ENCODE results near the gene ZNF143.
A peak's percentile ranks its signal among the peaks of the same experiment; 100 is the strongest.
"Not testable (repeated sequence)": the region's sequence is repeated elsewhere in the genome, so short reads cannot be mapped to it uniquely, and the experiment has no call there.

The ZNF143 gene

DNA sequence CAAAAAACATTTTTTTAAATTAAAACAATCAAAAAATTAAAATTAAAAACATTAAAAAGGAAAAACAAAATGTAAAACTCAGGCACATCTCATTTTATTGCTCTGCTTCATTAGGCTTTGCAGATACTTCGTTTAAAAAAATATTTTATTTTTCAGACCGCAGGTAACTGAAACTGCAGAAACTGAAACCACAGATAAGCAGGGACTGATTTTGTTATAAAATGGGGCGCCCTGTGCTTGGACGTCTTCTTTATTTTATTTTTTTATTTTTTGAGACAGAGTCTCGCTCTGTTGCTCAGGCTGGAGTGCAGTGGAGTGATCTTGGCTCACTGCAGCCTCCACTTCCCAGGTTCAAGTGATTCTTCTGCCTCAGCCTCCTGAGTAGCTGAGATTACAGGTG, 88.4 kb downstream of the ZNF143 start:
- not testable (repeated sequence) for DNase-seq

DNA sequence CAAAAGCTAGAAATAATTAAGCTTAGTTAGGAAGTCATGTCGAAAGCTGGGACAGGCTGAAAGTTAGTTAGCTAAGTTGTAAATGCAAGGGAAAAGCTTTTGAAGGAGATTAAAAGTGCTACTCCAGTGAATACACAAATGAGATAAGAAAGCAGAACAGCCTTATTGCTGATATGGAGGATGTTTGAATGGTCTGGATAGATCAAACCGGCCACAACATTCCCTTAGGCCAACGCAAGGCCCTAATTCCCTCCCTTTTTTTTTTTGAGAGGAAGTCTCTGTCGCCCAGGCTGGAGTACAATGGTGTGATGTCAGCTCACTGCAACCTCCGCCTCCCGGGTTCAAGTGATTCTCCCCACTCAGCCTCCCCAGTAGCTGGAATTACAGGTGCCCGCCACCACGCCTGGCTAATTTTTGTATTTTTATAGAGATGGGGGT, 89.4 kb downstream of the ZNF143 start:
- DNase-seq: no peak

DNA sequence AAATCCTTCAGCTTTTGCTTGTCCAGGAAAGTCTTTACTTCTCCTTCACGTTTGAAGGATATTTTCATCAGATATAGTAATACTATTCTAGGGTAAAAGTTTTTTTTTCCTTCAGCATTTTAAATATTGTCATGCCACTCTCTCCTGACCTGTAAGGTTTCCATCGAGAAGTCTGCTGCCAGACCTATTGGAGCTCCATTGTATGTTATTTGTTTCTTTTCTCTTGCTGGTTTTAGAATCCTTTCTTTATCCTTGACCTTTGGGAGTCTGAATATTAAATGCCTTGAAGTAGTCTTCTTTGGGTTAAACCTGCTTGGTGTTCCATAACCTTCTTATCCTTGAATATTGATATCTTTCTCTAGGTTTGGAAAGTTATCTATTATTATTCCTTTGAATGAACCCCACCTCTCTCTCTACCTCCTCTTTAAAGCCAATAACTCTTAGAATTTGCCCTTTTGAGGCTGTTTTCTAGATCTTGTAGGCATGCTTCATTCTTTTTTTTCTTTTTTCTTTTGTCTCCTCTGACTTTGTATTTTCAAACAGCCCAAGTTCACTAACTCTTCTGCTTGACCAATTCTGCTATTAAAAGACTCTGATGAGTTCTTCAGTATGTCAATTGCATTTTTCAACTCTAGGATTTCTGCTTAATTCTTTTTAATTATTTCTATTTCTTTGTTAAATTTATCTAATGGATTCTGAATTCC, 100.6 kb downstream of the ZNF143 start:
- DNase-seq: no peak

DNA sequence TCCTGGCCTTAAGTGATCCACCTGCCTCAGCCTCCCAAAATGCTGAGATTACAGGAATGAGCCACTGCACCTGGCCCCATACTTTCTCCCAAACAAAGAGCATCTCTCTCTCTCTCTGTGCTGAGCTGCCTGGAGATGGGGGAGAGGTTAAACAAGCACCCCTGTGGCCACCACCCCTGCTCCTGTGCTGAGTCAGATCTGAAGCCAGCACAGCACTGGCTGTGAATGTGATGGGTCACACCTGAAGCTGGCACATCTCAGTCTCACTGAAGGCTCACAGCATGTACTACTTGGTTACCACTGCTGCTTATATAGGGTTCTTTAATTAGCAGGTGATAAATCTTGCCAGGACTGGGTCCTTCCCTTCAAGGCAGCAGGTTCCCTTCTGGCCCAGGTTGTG, 101.9 kb downstream of the ZNF143 start:
- DNase-seq: no peak

DNA sequence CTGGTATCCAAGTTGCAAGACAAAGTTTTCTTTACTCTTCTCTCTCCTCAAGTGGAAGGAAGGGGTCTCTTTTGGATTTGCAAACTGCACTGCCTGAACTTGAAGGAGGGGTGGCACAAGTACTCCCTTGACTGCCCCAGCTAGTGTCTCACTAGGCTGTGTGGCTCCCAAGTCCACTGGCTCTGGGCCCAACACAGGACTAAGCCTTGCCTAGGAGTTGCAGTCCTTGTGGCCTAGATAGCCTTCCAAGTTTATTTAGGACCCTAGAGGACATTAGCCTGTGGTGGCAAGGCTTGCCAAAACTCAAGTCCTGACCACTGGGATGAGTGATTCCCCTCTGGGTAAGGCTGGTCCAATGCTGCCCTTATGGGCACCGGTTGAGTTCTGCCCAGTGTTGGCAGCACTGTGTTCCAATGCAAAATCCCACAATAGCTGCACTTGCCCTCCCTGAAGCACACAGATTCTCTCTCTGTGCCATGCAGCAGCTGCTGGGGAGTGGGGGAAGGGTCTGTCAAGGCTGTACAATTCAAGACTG, 102.5 kb downstream of the ZNF143 start:
- DNase-seq: no peak

DNA sequence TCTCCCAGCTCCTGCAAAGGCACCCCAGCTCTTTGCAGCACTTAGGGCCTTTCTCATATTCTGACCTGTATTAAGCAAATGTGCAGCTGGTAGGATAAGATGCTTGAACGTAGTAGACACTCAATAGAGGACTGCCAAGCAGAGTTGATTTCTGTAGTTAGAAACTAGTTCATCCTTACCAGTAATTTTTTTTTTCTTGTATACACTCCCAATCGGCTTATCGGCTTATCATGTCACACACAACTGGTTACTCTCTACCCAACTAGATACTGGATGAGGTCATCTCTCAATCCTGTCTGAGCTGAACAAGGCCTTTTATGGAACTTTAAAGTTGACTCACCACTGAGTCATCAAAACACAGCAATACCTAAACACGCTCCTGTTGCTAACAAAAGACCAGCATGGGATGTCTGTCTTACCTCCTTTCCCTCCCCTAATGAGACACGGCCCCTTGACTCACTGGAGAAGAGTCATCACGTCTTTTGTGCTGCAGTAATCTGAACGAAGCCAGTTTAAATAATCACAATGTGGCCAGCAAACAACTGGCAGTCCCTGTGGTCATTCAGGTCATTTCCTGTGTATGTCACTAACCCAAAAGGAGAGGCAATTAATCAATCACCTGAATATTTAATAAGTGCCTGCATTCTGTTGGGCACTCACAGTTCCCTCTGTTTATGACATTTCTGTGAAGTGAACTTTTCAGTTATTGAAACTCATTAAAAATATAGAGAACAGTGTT, 105.2 kb downstream of the ZNF143 start:
- DNase-seq: no peak

DNA sequence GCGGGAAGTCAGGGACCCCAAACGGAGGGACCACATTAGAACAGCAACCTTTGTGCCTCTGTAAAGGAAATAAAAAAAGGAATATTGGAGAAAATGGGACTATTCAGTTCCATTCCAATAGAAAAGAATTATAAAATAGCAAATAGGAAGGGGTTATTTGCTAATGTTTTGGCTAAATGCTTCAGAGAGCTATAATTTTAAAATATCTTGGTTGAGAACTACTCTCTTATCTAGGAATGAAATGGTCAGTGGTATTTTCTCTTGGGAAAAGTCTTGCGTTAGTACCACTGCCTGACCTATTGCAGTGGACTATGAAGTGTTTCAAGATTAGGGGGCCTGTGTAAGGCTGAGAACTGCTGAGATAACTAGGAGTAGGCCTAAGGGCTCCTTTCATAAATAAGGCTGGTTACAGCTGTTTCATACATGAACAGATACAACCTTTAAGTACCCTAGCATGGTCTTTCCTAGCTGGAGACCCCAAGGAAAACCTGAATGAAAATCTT, 105.8 kb downstream of the ZNF143 start:
- no peak for DNase-seq

DNA sequence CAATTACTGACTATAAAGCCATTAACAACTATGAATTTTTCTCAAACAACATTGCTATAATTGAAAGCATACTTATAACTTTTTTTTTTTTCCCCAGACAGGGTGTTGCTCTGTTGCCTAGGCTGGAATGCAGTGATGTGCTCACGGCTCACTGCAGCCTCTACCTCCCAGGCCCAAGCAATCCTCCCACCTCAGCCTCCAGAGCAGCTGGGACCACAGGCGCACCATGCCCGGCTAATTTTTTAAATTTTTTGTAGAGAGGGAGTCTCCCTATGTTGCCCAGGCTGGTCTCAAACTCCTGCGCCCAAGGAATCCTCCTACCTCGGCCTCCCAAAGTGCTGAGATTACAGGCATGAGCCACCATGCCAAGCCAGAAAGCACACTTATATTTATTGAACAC, 106.6 kb downstream of the ZNF143 start:
- DNase-seq: no peak

DNA sequence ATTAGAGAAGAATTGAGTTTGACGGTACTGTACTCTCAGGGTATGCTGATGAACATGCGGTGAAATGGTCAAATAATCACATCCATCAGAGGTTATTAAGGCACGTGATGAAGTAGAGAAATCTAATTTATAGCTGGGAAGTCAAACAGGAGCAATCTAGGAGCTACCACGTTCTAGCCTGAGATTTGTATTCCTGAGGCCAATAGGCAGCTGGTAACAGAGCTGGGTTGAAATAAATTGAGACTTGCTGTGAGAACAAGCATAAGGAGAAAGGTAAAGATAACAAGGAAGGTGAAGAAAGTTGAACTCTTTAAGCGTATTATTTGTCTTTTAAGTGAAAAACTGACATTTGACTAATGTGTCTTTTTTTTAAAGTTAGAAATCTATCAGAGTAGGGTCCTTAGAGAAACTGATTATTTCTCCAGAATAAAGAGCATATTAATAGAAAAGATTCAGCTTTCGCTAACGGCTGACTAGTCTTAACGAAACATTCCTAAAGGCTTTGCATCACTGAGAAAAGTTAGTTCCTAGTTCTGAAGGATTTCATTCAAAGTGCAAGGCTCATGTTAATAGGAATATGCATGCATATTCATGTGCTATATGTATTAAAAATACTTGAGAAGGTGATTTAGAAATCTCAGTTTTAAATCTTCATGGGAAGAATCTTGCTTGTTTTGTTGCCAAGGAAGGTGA, 107.5 kb downstream of the ZNF143 start:
- DNase-seq: no peak

DNA sequence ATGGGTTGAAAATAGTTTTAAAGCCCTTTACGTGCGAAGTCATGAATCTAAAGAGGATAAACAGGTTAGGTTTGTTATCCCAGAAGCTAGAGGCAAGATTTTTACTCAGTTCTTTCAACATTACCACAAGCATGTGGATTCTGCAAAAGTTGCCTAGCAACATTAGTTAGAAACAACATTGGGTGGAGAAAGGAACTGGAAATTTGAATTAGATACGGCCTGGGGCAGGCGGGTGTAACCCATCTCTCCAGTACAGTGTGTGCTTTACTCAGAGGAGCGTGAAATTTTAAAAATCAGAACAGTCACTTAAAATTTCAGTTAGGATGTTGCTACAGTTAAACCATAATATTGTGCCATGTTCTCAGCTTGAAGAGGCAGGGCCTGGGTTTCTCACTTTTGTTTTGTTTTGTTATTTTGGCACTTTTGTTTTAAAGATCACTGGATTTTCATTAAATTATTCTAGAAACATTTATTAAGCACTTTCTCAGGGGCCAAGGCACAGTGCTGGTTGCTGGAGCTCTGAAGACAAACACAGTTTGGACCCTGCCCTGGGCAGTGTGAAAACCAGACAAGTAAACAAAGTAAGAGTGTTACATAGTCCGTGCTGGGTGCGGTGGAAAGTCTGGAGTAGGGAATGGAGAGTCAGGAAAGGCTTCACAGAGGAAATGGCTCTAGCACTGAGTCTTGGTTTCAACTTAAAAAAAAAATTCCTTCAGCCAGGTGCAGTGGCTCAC, 108.2 kb downstream of the ZNF143 start:
- DNase-seq: no peak

DNA sequence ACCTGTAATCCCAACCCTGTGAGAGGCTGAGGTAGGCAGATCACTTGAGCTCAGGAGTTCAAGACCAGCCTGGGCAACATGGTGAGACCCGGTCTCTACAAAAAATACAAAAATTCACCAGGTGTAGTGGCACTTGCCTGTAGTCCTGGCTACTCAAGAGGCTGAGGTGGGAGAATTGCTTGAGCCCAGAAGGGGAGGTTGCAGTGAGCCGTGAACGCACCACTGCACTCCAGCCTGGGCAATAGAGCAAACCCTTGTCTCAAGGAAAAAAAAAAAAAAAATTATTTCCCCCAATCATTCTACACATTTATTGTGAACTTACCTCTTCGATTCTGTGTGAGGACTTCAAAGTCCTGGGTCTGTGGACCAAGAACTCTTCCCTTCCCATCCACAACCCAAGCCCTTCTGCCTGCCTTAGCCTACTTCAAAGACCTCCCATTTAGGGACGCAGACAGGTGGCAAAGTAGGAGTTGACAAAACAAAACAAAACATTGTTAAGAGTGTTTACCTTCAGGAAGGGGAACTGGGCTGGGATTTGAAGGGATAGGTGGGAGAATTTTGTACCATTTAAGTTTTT, 108.9 kb downstream of the ZNF143 start:
- DNase-seq: no peak

DNA sequence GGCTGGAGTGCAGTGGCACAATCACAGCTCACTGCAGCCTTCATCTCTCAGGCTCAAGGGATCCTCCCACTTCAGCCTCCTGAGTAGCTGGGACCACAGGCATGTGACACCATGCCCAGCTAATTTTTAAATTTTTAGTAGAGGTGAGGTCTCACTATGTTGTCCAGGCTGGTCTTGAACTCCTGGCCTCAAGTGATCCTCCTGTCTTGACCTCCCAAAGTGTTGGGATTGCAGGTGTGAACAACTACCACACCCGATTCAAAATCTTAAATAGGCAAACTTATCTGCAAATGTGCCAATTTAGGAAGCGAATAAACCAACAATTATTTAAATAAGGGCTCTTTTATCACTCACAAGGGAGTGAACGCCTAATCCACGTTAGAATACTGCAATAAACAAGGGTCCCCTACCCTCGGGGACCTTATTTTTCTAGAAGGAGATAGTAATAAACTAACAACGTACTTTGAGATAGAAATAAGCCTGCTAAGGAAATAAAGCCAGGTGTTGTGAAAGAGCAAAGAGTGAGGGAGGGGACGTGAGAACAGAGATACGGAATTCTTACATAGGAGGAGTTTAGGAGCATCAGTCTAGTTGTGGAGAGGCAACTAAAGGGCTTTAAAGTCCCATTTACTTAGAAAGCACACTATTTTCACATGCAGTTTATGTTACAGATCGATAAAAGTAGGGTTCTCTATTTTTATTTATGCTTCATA, 109.7 kb downstream of the ZNF143 start:
- DNase-seq: no peak

DNA sequence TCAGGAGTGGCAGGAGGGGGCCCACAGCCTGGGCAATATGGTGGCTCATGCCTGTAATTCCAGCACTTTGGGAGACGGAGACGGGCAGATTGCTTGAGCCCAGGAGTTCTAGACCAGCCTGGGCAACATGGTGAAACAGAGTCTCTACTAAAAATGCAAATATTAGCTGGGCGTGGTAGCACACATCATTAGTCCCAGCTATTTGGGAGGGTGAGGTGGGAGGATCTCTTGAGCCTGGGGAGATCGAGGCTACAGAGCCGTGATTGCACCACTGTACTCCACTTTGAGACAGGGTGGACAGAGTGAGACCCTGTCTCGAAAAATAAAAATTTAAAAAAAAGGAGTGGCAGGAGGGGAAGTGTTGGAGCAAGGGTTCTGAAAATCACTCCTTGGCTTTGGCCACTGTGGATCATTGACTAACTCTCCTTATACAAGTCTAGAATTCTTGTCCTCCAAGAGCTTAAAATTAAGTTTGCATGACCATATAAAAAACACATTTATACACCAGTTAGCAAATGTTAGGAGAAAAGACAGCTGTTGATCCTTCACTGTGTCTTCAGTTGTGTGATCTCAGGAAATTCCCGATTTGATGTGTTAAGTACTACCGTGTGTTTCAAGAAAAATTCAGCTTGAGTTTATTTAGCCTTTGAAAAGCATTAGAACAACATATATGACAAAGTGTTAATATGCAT, 110.4 kb downstream of the ZNF143 start:
- no peak for DNase-seq

DNA sequence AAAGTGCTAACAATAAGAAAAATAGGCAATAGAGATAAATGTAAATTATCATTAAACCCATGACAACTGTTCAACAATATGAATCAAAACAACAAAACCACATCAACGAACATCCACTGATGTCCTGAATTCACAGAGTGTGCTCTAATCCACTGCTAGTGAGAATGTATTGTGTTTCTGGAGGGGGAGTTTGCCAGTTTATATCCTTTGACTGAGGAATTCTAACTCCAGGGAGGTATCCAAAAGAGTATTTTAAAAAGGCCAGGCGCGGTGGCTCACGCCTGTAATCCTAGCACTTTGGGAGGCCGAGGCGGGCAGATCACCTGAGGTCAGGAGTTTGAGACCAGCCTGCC, 110.9 kb downstream of the ZNF143 start:
- no peak for DNase-seq

DNA sequence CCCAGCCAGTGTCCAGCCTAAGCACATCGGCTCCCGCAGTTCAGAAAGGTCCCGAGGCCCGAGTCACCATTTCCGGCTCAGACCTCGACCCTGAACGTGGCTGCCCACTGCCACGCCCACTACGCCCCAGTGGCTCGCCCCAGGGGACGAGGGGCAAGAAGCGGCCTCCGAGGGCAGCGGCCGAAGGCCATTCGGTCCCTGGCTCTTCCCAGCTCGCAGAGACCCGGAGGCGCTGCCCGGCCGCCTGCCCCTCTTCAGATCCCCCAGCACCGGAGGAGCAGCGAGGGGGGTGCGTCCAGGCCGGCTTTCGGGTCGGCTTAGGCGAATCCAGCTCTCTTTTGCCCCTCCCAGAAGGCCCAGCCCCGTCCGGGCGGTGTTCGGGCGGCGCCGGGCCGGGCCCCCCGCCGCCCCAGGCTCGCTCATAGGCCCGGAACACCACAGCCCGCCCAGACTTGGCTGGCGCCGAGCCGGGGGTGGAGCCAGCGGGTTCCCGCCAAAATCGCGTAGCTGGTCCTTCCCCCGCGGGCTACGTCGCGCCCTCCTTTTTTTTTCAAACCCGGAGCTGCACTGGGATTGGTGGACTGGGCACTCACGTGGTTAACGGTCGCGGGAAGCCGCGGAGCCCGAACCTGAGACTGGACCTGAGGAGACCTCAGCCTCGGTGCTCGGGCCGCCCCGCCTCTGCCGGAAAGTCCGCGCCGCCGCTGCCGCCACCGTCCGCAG, 112.4 kb downstream of the ZNF143 start, which contains the start of gene WEE1:
TSS of gene WEE1 (plus strand) at position 619 of the 723 bp plus-strand sequence. CDS start 264 bp downstream, outside the sequence.
- peak; percentile 69 to 96 (median 88) for DNase-seq

DNA sequence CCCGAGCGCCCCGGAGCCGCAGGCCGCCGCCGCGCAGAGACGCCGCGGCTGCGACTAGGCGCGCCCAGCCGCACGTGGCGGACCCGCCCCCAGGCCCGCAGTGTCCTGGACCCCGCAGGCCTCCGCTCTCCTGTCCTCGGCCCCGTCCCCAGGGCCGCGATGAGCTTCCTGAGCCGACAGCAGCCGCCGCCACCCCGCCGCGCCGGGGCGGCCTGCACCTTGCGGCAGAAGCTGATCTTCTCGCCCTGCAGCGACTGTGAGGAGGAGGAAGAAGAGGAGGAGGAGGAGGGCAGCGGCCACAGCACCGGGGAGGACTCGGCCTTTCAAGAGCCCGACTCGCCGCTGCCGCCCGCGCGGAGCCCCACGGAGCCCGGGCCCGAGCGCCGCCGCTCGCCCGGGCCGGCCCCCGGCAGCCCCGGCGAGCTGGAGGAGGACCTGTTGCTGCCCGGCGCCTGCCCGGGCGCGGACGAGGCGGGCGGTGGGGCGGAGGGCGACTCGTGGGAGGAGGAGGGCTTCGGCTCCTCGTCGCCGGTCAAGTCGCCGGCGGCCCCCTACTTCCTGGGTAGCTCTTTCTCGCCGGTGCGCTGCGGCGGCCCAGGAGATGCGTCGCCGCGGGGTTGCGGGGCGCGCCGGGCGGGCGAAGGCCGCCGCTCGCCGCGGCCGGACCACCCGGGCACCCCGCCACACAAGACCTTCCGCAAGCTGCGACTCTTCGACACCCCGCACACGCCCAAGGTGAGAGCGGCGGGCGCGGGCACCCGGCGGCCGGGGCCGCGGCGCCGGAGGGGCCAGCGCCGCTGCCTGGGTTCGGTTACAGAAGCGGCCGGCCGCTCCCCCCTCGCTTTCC, 113.2 kb downstream of the ZNF143 start:
- DNase-seq: peak in 2 of 14 donors; percentile 46 to 54

DNA sequence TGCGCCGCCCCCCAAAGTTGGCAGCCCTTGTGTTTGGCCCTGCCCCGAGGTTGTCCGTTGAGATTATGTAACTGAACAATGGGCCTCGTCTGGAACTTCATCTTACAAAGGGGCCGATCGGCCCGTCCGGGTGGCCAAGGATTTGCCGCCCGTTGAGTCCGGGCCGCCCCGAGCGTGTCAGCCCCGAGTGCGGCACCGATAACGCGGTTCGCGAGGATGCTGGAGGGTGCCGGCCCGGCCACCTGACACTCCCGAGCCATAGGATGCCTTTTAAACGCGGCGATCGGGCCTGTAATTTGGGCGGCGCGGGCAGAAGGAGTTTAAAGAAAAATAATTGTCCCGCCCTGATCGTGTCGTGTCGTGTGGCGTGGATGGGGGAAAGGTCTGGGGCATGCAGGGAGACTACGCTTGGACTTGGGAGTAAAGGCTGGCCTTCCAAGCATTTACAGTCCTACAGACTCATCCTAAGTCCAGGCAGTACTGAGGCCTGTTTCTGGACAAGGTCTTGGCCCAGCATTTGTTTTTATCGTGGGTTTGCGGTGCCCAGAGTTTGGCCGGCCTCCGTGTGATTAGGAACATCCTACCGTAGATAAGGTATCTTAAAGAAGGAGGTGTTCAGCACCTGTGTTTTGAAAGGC, 113.9 kb downstream of the ZNF143 start:
- peak in 4 of 14 donors; percentile 14 to 30 (median 20) for DNase-seq

Data from C1 segment of cervical spinal cord (tissue), 14 donors.